Neural cell (in vitro differentiated cells): Measurements from ENCODE around the gene FOXQ1. TPM values are rescaled to one million over a fixed set of nuclear protein-coding genes. Genes with fewer than 3 reads are reported as not detected.

Experiments used
- H2AFZ ChIP-seq: fragments of 200-600, 300-800 bp; sonication (generic), shearing (Covaris generic); 2 replicates; pipeline ENCODE4 v1.6.0; 2014; ENCODE audit warnings: low read depth, mild to moderate bottlenecking, antibody characterized with exemption, low read length, moderate library complexity
- H3F3A ChIP-seq: fragments of 200-600 bp; shearing (Covaris generic); 2 replicates; pipeline ENCODE4 v1.6.1; 2016; ENCODE audit warnings: mild to moderate bottlenecking, moderate library complexity, mixed read lengths, antibody characterized with exemption, low read length; ENCODE audit not compliant: insufficient read depth, poor library complexity, severe bottlenecking
- H3K27ac ChIP-seq: fragments of 200-600, 300-800 bp; sonication (generic), shearing (Covaris generic); 2 replicates; pipeline ENCODE4 v1.5.1; 2014; ENCODE audit warnings: mild to moderate bottlenecking, low read length, moderate library complexity
- H3K27me3 ChIP-seq: fragments of 300-800, 200-600 bp; sonication (generic), shearing (Covaris generic); 2 replicates; pipeline ENCODE4 v1.6.0; 2014; ENCODE audit warnings: mild to moderate bottlenecking, low read depth, low read length, moderate library complexity; ENCODE audit not compliant: insufficient read depth
- H3K36me3 ChIP-seq: fragments of 300-800, 200-600 bp; sonication (generic), shearing (Covaris generic); 2 replicates; pipeline ENCODE4 v1.5.1; 2014; ENCODE audit warnings: mild to moderate bottlenecking, antibody characterized with exemption, low read length, moderate library complexity; ENCODE audit not compliant: insufficient read depth
- H3K4me2 ChIP-seq: fragments of 300-800, 200-600 bp; sonication (generic), shearing (Covaris generic); 2 replicates; pipeline ENCODE4 v1.6.0; 2014; ENCODE audit warnings: mild to moderate bottlenecking, low read length
- H3K4me3 ChIP-seq: fragments of 300-800, 200-600 bp; sonication (generic), shearing (Covaris generic); 2 replicates; pipeline ENCODE4 v1.5.1; 2014; ENCODE audit warnings: mild to moderate bottlenecking, low read length, moderate library complexity
- H3K79me2 ChIP-seq: fragments of 200-600 bp; shearing (Covaris generic); replicated peaks from 2 replicates; pipeline ENCODE4 v1.6.0; 2014; ENCODE audit warnings: mild to moderate bottlenecking, low read length, moderate library complexity; ENCODE audit not compliant: insufficient read depth
- H3K9ac ChIP-seq: fragments of 300-800, 200-600 bp; sonication (generic), shearing (Covaris generic); 2 replicates; pipeline ENCODE4 v1.6.1; 2016; ENCODE audit warnings: mild to moderate bottlenecking, low read length, mixed read lengths
- H3K9me2 ChIP-seq: fragments of 200-600 bp; shearing (Covaris generic); 2 replicates; pipeline ENCODE4 v1.6.1; 2016; ENCODE audit warnings: mild to moderate bottlenecking, low read length, mixed read lengths; ENCODE audit not compliant: insufficient read depth
- H3K9me3 ChIP-seq: fragments of 200-600, 300-800 bp; sonication (generic), shearing (Covaris generic); 2 replicates; pipeline ENCODE4 v1.6.1; 2016; ENCODE audit warnings: mild to moderate bottlenecking, mixed run types, low read length, moderate library complexity, mixed read lengths
- H4K20me1 ChIP-seq: fragments of 200-600 bp; shearing (Covaris generic); 2 replicates; pipeline ENCODE4 v1.6.1; 2016; ENCODE audit warnings: mild to moderate bottlenecking, mixed run types; ENCODE audit not compliant: insufficient read depth
- CTCF ChIP-seq: fragments of 450-650 bp; IDR thresholded peaks from 2 replicates; pipeline ENCODE4 v1.5.1; 2014; ENCODE audit warnings: antibody characterized with exemption, mild to moderate bottlenecking, moderate library complexity; ENCODE audit not compliant: poor library complexity, severe bottlenecking
- EP300 ChIP-seq: fragments of 450-650 bp; conservative IDR thresholded peaks from 2 replicates; pipeline ENCODE4 v1.6.1; 2014; ENCODE audit warnings: antibody characterized with exemption, mild to moderate bottlenecking, moderate library complexity; ENCODE audit not compliant: poor library complexity, severe bottlenecking
- EZH2 ChIP-seq: fragments of 200-600, 300-800 bp; shearing (Covaris generic), sonication (generic); IDR thresholded peaks from 2 replicates; pipeline ENCODE4 v1.6.1; 2014; ENCODE audit warnings: antibody characterized with exemption, low read length, borderline replicate concordance, mild to moderate bottlenecking; ENCODE audit not compliant: insufficient read depth, poor library complexity, severe bottlenecking
- MXI1 ChIP-seq: fragments of 450-650 bp; conservative IDR thresholded peaks from 2 replicates; pipeline ENCODE4 v1.6.1; 2014; ENCODE audit warnings: antibody characterized with exemption, mild to moderate bottlenecking; ENCODE audit not compliant: poor library complexity, severe bottlenecking
- POLR2AphosphoS5 ChIP-seq: IDR thresholded peaks from 2 replicates; pipeline ENCODE4 v1.6.1; 2012
- RAD21 ChIP-seq: fragments of 450-650 bp; conservative IDR thresholded peaks from 2 replicates; pipeline ENCODE4 v1.6.1; 2014; ENCODE audit warnings: antibody characterized with exemption, mild to moderate bottlenecking, moderate library complexity
- REST ChIP-seq: IDR thresholded peaks from 2 replicates; pipeline ENCODE4 v1.6.1; 2012; ENCODE audit warnings: borderline replicate concordance
- SMC3 ChIP-seq: fragments of 450-650 bp; conservative IDR thresholded peaks from 2 replicates; pipeline ENCODE4 v1.6.1; 2014; ENCODE audit warnings: antibody characterized with exemption, mild to moderate bottlenecking, moderate library complexity; ENCODE audit not compliant: poor library complexity
- TAF1 ChIP-seq: IDR thresholded peaks from 2 replicates; pipeline ENCODE4 v1.6.1; 2012; ENCODE audit warnings: low read depth
- polyA plus RNA-seq: library from polyadenylated mRNA; depleted of rRNA; stranded (reverse); fragments of >200 nt; gene quantifications from 2 replicates; pipeline ENCODE4 v1.2.3, GENCODE V29; 2014

The FOXQ1 gene
- polyA plus RNA-seq, 1 donor from 2014 or later = not detected

GRCh38 chr6:1306133-1306532, 5.8 kb upstream of the FOXQ1 start:
- no peak overlapping the region for H3K4me2 ChIP-seq
- H3K9ac ChIP-seq = no peak overlapping the region
- H3K36me3 ChIP-seq = no peaks in the 10 kb centered on the region
- no peaks in the 10 kb centered on the region for H3K79me2 ChIP-seq
- no peaks in the 10 kb centered on the region for H4K20me1 ChIP-seq
- peaks cover 48% of the 10 kb centered on the region for H3K27me3 ChIP-seq
- H2AFZ ChIP-seq = no peak overlapping the region
- TF ChIP-seq TAF1 = no peak
- no peak for TF ChIP-seq SMC3
- no peak for TF ChIP-seq RAD21
- no peak for TF ChIP-seq MXI1
- no peak for TF ChIP-seq POLR2AphosphoS5
- no peak for TF ChIP-seq EZH2
- no peak for TF ChIP-seq CTCF
- no peak for TF ChIP-seq REST
- no peak for TF ChIP-seq EP300
- no peaks in the 10 kb centered on the region for H3F3A ChIP-seq
- no peak overlapping the region for H3K27ac ChIP-seq
- no peaks in the 10 kb centered on the region for H3K9me3 ChIP-seq
- H3K4me3 ChIP-seq = no peak overlapping the region
- H3K9me2 ChIP-seq = no peaks in the 10 kb centered on the region

- H3K4me3 ChIP-seq = no peak overlapping the region
- H2AFZ ChIP-seq = no peak overlapping the region
Measured at GRCh38 chr6:1309366-1309765, 2.5 kb upstream of the FOXQ1 start.

More at GRCh38 chr6:1309366-1309765, 2.5 kb upstream of the FOXQ1 start:
- H3K9me2 ChIP-seq = no peaks in the 10 kb centered on the region
- no peaks in the 10 kb centered on the region for H3K9me3 ChIP-seq
- H4K20me1 ChIP-seq = no peaks in the 10 kb centered on the region
- no peaks in the 10 kb centered on the region for H3K79me2 ChIP-seq
- H3K27ac ChIP-seq = no peak overlapping the region
- no peak overlapping the region for H3K4me2 ChIP-seq
- peaks cover 75% of the 10 kb centered on the region for H3K27me3 ChIP-seq
- H3K9ac ChIP-seq = no peak overlapping the region
- no peaks in the 10 kb centered on the region for H3F3A ChIP-seq
- H3K36me3 ChIP-seq = no peaks in the 10 kb centered on the region
- no peak for TF ChIP-seq RAD21
- TF ChIP-seq EZH2 = no peak
- no peak for TF ChIP-seq REST
- no peak for TF ChIP-seq EP300
- TF ChIP-seq SMC3 = no peak
- no peak for TF ChIP-seq TAF1
- TF ChIP-seq CTCF = no peak
- TF ChIP-seq POLR2AphosphoS5 = no peak
- TF ChIP-seq MXI1 = no peak
